ENCODE data around the gene RERG.
"Not testable (repeated sequence)": the region's sequence is repeated elsewhere in the genome, so short reads cannot be mapped to it uniquely, and the experiment has no call there.

The RERG gene, protein sequence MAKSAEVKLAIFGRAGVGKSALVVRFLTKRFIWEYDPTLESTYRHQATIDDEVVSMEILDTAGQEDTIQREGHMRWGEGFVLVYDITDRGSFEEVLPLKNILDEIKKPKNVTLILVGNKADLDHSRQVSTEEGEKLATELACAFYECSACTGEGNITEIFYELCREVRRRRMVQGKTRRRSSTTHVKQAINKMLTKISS

DNA sequence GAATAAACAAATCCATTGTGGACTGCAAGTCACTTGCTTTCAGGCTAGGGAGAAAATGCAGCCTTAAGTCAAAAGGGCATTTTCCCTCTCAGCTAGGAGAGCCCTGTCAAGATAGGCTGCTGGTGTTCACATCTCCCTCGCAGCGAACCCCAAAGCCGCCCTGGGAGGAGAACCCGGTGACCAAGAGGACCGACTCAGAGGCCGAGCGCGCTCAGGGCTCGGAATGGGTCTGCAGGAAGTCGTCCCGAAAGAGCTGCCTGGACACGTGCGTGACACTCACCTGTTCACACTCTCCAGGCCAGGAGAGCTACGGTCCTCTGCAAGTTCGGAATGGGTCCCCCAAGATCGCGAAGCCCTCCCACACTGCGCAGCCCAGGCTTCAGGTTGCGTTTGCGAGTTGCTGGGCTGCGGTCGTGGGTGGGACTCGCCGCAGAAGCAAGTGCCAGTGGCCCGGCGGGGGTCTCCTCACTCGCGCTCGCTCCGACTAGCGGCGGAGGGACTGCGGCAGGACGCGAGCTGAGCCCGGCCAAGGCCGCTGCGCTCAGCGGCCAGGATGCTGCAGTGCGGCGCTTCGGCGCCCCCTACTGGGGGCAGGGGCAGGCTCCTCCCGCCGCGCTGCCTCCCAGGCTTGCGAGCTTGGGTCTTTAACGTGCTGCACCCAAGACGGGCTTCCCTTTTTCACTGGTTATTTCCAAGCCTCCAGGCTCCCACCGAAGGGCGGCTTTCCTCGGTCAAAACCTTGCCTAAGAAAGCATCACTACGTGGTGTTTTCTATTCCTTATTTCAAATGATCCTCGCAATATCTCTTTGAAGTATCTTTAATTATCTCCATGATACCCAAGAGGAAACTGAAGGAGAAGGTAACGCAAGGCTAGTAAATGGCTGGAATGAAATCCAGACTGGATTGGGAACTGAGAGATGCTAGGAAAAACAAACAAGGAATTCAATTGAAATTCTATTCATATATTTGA, at the start of gene RERG:
Gene RERG (minus strand): TSS at position 503 of the 971 bp plus-strand sequence. CDS start 3,928 bp downstream, outside the sequence.
- DNase-seq (ENCODE audit: low spot score): peak; percentile 77

DNA sequence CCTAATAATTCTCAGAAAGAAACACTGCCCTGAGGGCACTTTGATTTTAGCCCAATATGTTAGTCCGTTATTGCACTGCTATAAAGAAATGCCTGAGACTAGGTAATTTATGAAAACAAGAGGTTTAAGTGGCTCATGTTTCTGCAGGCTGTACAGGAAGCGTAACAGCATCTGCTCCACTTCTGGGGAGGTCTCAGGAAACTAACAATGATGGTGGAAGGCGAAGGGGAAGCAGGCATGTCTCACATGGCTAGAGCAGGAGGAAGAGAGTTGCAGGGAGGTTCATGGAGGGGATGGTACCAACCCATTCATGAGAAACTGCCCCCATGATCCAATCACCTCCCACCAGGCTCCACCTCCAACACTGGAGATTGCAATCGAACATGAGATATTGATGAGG, 49.4 kb upstream of the RERG start:
- DNase-seq (ENCODE audit: low spot score): no peak

DNA sequence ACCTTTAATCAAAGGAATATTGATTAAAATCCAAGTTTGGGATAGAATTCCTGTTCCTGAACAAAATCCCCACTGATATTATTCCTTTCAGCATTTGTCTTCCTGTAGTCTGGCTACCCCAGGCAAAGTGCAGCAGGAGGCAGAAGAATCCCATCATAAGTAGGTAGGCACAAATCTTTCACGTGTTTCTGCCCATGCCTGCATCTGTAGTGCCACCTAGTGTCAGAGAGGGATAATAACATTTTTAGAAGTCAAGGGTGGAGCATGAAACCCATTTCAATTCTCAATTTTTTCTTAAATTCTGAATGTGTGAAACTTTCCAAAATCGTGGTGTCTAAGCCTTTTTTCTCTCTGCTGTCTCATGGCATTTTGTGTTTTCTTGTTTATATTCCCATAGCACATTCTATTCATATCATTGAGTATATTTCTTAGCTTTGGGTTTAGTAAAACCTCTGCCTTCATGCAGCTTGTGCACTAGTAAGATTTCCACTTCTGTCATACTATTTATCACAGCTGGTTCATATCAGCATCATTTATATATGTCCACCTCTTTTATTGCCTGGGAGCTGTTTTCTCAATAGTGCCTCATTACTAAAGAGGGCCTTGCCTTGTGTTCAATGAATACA, 47.8 kb upstream of the RERG start:
- peak; percentile 43 for DNase-seq (ENCODE audit: low spot score)

DNA sequence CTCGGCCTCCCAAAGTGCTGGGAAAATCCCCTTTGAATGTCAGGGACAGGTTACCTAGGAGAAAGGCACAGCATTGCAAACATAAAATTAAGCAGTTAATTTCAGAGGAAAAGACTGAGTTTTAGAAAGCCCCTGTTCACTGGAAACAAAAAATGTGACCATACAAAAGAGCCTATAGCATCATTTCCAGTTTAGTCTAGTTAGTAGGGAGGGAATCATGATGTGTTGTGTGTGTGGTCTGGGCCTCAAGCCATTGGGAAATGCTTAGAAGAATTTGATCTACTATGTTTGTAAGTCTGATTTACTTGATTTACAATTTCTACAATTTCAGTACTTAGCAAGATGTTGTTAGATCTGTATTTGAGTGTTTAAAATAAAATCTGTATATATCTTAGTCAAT, 47.1 kb upstream of the RERG start:
- DNase-seq (ENCODE audit: low spot score): no peak

DNA sequence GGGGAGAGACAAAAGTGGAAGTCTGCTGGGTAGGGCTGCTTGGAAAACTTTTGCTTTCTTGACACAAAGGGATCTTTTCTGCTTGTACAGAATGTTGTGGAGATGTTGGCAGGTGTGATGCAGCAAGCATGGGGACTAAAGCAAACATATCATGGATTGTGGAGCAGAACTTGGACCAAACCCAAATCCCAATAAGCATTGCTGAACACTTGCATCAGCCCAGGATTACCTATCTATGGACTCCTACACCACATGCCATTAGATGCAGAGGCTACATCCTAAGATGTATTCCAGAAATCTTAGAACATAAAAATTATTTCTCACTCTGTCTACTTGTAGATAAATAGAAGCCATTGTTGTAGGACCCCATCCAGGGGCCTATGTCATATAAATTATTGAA, 44.7 kb upstream of the RERG start:
- DNase-seq (ENCODE audit: low spot score): no peak

DNA sequence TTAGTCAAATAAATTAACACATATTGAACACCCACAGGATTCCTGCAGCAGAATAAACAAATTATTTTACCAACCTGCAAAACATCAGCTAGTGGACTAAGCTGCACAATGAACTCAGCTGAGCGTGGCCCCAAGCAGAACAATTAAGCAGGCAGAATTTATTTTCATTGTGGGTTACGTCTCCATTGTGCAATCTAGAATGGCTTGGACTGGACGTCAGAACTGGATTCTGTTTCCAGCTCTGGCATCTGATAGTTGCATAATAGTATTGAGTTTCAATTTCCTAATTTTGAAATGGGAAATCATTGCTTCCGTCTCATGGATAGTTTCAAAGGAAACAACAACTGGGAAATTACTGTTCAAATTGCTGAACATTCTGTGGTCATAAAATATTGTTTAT, 35.5 kb upstream of the RERG start:
- DNase-seq (ENCODE audit: low spot score): no peak

DNA sequence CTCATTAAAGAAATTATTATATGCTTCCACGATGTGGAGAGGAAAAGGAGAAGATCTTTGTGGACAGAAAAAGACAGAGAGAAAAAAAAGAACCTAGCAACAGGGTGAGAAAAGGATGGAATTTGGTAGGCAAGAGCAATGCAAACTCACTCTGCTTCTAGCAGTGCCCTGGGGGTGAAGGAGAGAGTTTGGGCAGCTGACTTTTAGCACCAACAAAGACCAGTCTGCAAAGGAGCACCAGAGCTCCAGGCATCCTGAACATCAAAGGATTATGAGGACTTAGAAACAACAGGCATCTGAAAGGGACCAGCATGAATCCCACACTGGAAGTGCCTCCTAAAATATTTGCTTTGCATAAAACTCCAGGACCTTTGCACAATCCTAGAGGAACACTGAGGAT, 32.8 kb upstream of the RERG start:
- no peak for DNase-seq (ENCODE audit: low spot score)

DNA sequence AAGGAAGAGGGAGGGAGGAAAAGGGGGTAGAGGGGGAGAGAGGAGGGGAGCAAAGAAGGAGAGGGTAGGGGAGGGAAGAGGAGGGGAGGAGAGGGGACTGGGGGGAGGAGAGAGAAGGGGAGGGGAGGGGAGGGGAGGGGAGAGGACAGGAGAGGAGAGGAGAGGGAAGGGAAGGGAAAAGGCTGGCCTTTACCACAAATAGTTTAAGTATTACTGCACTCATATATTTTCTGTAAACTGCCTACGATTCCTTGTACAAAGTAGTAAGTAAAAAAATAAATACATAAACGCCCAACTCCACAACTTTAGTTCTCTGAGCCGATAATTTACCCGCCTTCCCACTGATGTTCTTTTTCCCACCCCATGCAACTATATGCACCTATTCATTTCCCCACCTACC, 23.7 kb upstream of the RERG start:
- DNase-seq (ENCODE audit: low spot score): no peak

DNA sequence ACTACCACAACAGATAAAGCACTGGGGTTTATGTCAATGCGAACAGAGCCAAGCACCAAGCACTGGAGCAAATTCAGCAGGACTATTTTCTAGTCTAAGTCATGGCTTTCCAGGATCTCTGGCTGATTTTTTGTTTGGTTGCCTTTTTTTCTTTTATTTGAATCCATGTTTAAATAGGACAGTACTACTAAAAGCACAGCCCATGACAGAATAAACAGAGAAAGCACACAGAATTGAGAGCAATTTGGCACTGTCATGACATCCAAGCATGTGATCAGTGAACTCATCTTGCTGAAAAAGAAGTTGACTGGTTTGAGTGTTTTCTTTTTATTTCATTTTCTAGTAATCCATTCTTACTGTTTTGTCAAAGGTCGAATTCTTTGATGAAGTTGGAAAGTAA, 23.1 kb upstream of the RERG start:
- DNase-seq (ENCODE audit: low spot score): no peak

DNA sequence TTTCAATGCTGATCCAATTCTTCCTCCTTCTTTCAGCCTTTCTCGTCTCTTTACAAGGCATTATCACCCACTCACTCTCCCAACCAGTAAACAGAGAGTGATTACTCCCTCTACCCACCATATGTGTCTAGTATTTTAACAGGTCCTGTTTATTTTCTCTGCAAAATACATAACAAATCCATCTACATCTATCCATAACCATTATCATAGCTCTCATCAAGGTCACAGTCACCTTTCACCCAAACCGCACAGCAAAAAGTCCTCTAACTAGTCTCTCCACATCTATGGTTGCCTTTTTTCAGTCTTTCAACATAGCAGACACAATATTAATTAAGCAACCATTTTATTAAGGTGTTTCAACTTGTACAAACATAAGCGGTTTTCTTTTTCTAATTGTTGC, 21.9 kb upstream of the RERG start:
- no peak for DNase-seq (ENCODE audit: low spot score)

DNA sequence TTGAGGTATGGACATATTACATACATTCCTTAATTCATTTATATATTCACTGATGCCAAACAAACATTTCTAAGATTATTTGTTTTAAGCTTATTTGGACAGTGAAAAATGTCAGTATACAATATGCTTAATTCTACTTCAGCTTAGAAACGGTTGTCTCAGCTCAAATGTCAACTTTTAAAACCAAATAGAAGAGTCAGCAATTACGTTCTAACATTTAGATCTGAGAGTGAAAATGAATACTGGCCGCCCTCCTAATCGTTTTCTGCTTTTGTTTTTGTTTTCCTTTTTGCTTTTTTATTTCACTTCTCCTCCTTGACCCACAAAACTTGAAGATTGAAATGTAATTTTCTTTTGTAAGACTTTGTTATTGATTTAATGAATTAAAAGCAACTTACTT, 19.7 kb upstream of the RERG start:
- DNase-seq (ENCODE audit: low spot score): no peak

DNA sequence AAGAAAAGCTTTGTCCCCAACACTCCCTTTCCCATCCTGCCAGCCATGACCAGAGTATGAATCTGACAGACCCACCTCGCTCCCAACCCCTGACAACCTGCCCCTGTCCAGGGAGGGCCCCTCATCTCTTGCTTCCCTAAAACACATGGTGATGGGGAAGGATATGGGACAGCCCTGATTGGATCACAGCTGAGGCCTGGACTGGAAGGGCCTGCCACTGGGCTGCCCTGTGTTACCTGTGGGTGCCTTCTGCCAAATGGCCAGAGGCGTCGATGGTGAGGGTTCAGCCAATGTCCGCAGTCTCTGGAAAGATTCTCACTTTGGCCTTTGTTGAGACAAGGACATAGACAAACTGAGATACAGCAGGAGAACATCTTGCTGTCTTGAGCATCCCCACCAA, 13.3 kb upstream of the RERG start:
- no peak for DNase-seq (ENCODE audit: low spot score)

DNA sequence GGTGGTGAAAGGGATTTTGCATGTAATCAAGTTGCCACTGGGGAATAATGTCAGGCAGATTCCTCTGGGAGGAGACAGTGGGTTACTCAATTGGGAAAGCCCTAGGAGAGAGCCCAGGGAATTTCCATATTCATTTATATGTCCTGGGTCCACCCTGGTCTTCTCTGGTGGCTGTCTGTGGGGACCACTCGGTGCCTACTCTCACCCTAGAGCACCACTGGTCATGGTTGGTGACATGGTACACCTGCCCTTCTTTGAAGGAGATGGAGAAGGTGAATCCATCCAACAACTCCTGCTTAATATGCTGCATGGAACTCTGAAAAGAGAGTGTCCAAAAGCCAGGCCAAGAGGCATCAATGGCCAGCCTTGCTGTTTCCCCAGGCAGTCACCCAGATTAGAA, 12.8 kb upstream of the RERG start:
- DNase-seq (ENCODE audit: low spot score): no peak

DNA sequence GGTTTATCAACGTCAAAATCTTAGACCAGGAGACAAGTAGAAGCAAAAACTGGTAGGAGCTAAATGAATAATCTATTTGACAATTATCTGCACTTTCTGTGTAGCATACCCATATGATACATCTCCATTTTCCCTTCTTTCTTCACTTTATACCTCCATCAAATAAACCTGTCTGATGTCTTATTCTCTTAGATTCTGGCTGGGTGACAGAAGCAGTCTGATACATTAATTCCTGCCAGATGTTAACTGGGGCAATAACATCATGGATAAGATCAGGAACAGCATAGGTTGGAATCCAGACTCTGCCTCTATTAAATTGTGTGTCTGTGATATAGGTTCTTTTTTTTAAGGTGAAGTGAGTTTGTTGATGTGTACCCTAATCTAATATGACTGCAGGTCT, 11.7 kb upstream of the RERG start:
- DNase-seq (ENCODE audit: low spot score): no peak

DNA sequence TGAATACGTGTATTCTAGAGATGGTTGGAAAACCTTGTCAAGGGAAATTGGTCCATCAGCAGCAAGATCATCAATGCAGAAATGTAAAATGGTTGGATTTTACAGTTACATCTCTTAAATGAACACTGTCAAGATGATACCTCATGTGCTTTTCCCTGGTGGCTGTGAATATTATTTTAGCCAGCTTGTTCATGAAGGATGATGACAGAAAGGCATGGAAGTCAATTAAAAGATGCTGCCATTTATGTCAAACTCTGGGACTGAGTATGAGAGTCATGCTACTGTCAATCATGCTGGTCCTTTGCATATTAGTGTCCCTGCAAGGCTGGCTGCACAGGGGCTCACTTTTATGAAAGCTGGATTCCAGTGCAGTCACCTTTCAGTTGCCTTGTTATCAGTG, 10.3 kb upstream of the RERG start:
- DNase-seq (ENCODE audit: low spot score): no peak

DNA sequence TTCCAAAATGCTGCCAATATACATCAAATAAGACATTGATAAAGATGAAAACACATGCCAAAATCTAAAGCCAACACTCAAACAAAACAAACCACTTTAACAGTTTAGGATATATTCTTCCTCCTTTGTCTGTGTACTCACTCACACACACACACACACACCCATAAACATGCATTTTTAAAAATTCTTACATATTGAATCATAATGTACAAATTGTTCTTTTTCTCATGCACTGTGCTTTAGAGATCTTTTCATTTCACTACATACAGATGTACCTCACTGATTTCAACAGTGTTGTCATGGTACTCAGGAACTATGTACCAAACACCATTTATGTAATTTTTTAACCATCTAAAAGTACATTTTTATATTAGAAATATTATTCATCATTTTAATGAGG, 9.5 kb upstream of the RERG start:
- no peak for DNase-seq (ENCODE audit: low spot score)

DNA sequence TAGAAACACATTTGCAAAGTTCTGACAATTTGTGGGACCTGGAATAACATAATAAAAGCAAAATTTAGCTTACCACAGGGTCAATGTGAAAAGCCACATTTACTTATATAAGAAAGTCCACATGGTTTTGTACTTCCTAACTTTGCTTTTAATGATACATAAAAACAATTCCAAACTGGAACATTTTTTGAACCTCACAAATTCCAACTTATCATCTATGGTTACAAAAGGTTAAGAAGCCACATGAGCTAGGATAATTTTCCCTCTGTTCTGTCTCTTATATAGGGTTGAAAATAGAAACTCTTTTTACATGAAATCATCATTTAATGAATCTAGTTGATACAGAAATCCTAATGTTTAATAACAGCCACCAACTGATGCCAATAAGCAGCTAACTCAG, 8.9 kb upstream of the RERG start:
- DNase-seq (ENCODE audit: low spot score): no peak

DNA sequence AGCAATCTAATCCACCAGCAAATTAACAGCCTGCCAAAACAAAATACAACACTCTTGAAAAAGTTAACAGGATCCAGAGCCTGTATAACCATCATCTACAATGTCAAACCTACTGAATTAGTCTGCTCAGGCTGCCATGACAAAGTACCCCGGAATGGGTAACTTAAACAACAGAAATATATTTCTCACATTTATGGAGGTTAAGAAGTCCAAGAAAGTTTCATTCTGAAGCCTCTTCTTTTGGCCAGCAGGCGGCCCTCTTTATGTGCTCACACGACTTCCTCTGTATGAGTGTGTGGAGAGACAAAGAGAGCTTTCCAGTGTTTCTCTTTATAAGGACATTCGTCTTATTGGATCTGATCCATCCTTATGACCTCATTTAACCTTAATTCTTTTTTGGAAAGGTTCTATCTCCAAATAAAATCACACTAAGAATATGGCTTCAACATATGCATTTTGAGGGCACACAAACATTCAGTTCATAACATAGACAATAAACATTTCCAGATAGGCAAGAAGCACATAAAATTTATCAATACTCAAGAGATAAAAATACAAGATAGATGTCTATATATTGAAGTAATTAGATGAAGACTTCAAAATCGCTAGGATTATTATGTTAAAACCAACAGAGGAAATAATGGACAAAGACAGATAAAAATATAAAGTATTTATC, 5.9 kb upstream of the RERG start:
- peak; percentile 24 for DNase-seq (ENCODE audit: low spot score)

DNA sequence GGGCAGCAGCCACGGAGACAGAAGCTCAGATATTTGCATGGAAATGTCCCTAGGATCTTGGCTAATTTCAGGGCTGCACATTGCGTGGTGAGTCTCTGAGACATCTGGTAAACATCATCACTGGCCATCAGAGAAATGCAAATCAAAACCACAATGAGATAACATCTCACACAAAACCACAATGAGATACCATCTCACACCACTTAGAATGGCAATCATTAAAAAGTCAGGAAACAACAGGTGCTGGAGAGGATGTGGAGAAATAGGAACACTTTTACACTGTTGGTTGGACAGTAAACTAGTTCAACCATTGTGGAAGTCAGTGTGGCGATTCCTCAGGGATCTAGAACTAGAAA, 4.6 kb upstream of the RERG start:
- DNase-seq (ENCODE audit: low spot score): not testable (repeated sequence)

DNA sequence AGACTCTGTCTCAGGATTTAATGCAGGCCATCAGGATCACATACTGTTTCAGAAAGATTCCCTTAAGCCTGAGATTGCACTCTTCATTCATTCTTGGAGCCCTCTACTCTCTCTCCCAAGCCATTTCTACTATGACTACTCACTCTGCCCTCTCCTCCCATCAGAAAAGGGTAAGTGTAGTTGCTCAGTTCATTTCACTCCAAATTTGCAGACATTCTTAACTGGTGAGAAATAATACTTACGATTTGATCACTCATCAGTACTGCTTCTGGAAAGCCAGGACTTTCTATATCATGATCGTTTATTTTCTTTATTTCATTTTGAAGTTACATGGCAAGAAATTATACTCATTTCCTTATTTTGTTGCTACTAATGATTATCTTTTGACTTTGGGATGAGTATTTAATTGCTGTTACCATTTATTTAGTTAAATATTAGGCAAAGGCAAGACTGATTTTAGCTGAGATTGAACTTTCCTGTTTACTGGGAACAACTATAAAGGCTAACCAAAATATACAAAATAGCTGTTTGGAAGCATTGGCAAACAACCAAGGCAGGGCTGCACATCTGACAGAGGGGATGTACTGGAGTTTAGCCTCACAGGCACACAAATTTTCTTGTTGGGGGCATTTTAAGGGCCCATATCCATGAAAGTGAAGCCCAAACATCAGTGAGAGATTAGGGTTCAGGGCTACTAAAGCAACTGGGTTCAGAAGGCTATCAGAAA, 4.1 kb upstream of the RERG start:
- no peak for DNase-seq (ENCODE audit: low spot score)

DNA sequence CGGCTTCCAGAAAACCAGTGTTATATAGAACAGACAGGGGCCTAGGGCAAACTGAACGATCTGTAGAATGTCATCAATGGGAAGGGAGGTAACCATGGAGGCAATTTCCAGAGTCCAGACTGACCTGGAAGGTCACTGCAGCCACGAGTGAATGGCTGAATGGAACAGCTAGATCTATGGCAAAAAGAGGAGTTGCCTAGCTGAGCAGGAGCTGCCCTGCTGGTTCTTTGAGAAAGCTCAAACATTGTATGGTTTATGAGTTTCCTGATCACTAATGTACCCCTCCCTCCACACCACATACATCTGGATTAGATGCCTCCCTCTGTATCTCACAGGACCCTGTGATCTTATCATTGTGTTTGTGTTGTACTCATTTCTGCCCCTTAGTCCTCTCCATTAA, 1.0 kb upstream of the RERG start:
- no peak for DNase-seq (ENCODE audit: low spot score)

DNA sequence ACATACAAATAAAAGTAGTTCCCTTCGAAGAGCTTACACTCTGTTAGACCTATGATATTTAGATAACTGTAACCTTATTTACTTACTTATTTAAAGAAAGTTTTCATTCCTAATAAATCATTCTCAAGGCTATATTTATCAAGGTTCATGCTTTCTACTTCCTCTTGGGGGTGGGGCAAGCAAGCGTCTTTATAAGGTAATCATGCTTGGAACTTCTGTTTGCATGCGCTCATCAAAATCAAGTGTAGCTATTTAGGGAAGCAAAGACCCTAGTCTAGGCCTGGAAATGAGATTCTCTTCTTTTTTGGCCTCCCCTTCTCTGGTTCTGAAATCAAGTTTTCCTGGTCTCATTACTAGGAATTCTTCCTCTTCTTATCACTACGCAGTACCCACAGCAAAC, 766 bp downstream of the RERG start:
- DNase-seq (ENCODE audit: low spot score): no peak

Data from HuH-7 (cell line).